Measurements from ENCODE around the gene ESAM.

ESAM gene

DNA sequence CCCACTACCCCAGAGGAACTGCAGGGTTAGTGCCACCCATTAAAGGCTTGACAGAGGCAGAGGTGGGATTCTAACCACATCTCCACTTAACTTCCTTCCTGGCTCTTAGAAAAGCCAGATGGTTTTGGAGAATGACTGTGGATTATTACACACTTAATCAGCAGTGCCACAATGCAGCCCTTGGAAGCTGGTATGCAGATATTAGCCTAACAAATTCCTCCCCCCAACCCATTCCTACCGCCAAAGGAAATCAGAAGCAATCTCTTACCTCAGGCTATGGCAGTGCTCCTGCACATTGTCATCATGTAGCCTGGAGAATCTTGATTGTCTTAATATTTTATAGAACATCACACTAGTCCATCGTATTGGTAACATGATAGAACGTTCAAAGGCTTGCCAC lies 45.5 kb downstream of the ESAM start:
- TF ChIP-seq SPI1 (IDR thresholded peaks at IDR 0.05; ENCODE audit: borderline replicate concordance, low read depth) (no peak), REST (IDR thresholded peaks at IDR 0.05; ENCODE audit: insufficient replicate concordance, low read depth) (no peak), CTCF (IDR thresholded peaks at IDR 0.05; ENCODE audit: insufficient read depth, low read length) (no peak), POLR2AphosphoS5 (IDR thresholded peaks at IDR 0.05; ENCODE audit: low read depth) (no peak), GABPA (IDR thresholded peaks at IDR 0.05; ENCODE audit: low read depth) (no peak)
- Histone ChIP-seq H3K4me3 (replicated peaks; ENCODE audit: insufficient read depth, low read length) (no peak overlapping the region), H3K27me3 (ENCODE audit: insufficient read depth, poor library complexity, severe bottlenecking) (peaks cover 37% of the 10 kb centered on the region), H3K27ac (replicated peaks) (no peak overlapping the region)
- DNase-seq (ENCODE audit: low read depth in 1 of 2, low spot score in 1 of 2) = no peak

DNA sequence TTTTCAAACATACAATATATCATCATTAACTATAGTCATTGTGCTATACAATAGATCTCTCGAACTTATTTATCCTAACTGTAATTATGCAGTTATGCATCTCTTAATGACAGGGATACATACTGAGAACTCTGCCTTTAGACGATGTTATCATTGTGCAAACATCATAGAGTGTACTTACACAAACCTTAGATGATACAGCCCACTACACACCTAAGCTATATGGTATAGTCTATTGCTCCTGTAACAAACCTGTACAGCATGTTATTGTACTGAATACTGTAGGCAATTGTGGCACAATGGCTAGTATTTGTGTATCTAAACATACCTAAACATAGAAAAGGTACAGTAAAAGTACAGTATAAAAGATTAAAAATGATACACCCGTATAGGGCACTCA lies 49.7 kb downstream of the ESAM start:
- H3K4me3 ChIP-seq (replicated peaks; ENCODE audit: insufficient read depth, low read length) = no peak overlapping the region
- no peak for TF ChIP-seq SPI1 (IDR thresholded peaks at IDR 0.05; ENCODE audit: borderline replicate concordance, low read depth)
- no peak for TF ChIP-seq CTCF (IDR thresholded peaks at IDR 0.05; ENCODE audit: insufficient read depth, low read length)
- no peak for TF ChIP-seq POLR2AphosphoS5 (IDR thresholded peaks at IDR 0.05; ENCODE audit: low read depth)
- no peak for TF ChIP-seq REST (IDR thresholded peaks at IDR 0.05; ENCODE audit: insufficient replicate concordance, low read depth)
- TF ChIP-seq GABPA (IDR thresholded peaks at IDR 0.05; ENCODE audit: low read depth) = no peak
- H3K27me3 ChIP-seq (ENCODE audit: insufficient read depth, poor library complexity, severe bottlenecking) = peaks cover 11% of the 10 kb centered on the region
- DNase-seq (ENCODE audit: low read depth in 1 of 2, low spot score in 1 of 2) = no peak
- H3K27ac ChIP-seq (replicated peaks) = no peak overlapping the region

DNA sequence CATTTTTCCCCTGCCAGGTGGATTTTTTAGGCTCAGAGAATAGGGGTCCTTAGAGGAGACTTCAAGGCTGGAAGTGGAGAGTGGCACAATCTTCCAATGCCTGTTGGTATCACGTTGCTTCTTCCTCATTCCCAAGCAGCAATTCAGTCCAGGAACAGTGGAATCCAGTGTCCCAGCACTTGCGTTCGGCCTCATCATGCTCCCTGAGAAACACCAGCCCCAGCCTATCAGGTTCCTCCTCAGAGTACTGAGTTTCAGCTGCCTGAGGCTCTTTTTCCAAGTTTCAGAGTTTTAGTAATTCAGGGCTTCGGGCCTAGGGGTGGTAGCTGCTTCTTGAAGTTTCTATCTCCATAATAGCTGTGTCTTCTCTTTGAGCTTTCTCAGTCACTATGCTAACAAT lies 54.3 kb downstream of the ESAM start:
- TF ChIP-seq POLR2AphosphoS5 (IDR thresholded peaks at IDR 0.05; ENCODE audit: low read depth) (no peak), GABPA (IDR thresholded peaks at IDR 0.05; ENCODE audit: low read depth) (no peak), CTCF (IDR thresholded peaks at IDR 0.05; ENCODE audit: insufficient read depth, low read length) (no peak), REST (IDR thresholded peaks at IDR 0.05; ENCODE audit: insufficient replicate concordance, low read depth) (no peak), SPI1 (IDR thresholded peaks at IDR 0.05; ENCODE audit: borderline replicate concordance, low read depth) (no peak)
- Histone ChIP-seq H3K27ac (replicated peaks) (no peak overlapping the region), H3K27me3 (ENCODE audit: insufficient read depth, poor library complexity, severe bottlenecking) (no peaks in the 10 kb centered on the region), H3K4me3 (replicated peaks; ENCODE audit: insufficient read depth, low read length) (no peak overlapping the region)
- DNase-seq (ENCODE audit: low read depth in 1 of 2, low spot score in 1 of 2) = no peak
